WTC11 (cell line): ENCODE data around the gene KISS1R. TPM values are rescaled to one million over a fixed set of nuclear protein-coding genes. Genes with fewer than 3 reads are reported as not detected.

ENCODE experiments used
- ATAC-seq: fragments of 200-7000 bp; cut with Tn5 transposase; 2 replicates; pipeline ENCODE4 v1.10.0; 2021; ENCODE audit warnings: mild to moderate bottlenecking, moderate library complexity
- CTCF ChIA-PET: fragments of 300-600 bp; sonication (Branson Sonifier 250); formaldehyde crosslinking; loops from one replicate; lab custom pipeline; 2021; ENCODE audit warnings: antibody characterized with exemption; lab: Charles Lee
- POLR2A ChIA-PET: fragments of 350-600 bp; sonication (Branson Sonifier 250); formaldehyde crosslinking; loops from one replicate; lab custom pipeline; 2021; ENCODE audit warnings: antibody characterized with exemption; lab: Charles Lee
- DNase-seq: peaks from one replicate; pipeline ENCODE4 v3.0.0; 2021; ENCODE audit warnings: low spot score
- H3K27ac Mint-ChIP-seq: 2 replicates; pipeline ENCODE4 v1.8.0; 2021; ENCODE audit warnings: mixed read lengths
- H3K27me3 Mint-ChIP-seq: 2 replicates; pipeline ENCODE4 v1.8.0; 2021; ENCODE audit warnings: low read depth, mild to moderate bottlenecking, moderate library complexity, mixed read lengths
- H3K36me3 Mint-ChIP-seq: 2 replicates; pipeline ENCODE4 v1.8.0; 2021; ENCODE audit warnings: mixed read lengths
- H3K4me1 Mint-ChIP-seq: 2 replicates; pipeline ENCODE4 v1.8.0; 2022; ENCODE audit warnings: mixed read lengths
- H3K4me3 Mint-ChIP-seq: 2 replicates; pipeline ENCODE4 v1.8.0; 2021; ENCODE audit warnings: mild to moderate bottlenecking, moderate library complexity, mixed read lengths
- H3K9me3 Mint-ChIP-seq: 2 replicates; pipeline ENCODE4 v1.8.0; 2021; ENCODE audit warnings: mixed read lengths
- ETV6 ChIP-seq: sonication (generic); formaldehyde crosslinking; IDR thresholded peaks from 2 replicates; pipeline ENCODE4 v1.8.1; 2022; ENCODE audit warnings: mild to moderate bottlenecking, missing genetic modification reagents
- GTF2I ChIP-seq: fragments of 250-450 bp; sonication (Bioruptor Pico); conservative IDR thresholded peaks from 2 replicates; pipeline ENCODE4 v1.4.0; 2021; ENCODE audit warnings: mild to moderate bottlenecking
- NR3C1 ChIP-seq: sonication (generic); formaldehyde crosslinking; conservative IDR thresholded peaks from 2 replicates; pipeline ENCODE4 v1.8.1; 2023; ENCODE audit warnings: low read depth, mild to moderate bottlenecking, missing genetic modification reagents
- SMAD4 ChIP-seq: sonication (generic); formaldehyde crosslinking; IDR thresholded peaks from 2 replicates; pipeline ENCODE4 v1.8.0; 2022; ENCODE audit warnings: mild to moderate bottlenecking, missing genetic modification reagents
- ZNF121 ChIP-seq: sonication (generic); formaldehyde crosslinking; IDR thresholded peaks from 2 replicates; pipeline ENCODE4 v1.8.0; 2023; ENCODE audit warnings: missing genetic modification reagents
- ZNF263 ChIP-seq: sonication (generic); formaldehyde crosslinking; IDR thresholded peaks from 2 replicates; pipeline ENCODE4 v1.8.1; 2022; ENCODE audit warnings: low read depth, mild to moderate bottlenecking, moderate library complexity, missing genetic modification reagents
- ZNF416 ChIP-seq: fragments of 250-450 bp; sonication (Bioruptor Pico); IDR thresholded peaks from 2 replicates; pipeline ENCODE4 v1.9.0; 2021; ENCODE audit warnings: mild to moderate bottlenecking, inconsistent platforms
- total RNA-seq: library from RNA; stranded (reverse); gene quantifications from 3 replicates; pipeline ENCODE4 v1.2.3, GENCODE V29; 2021
- TF ChIP-seq, protein P1 (sequence below): sonication (generic); formaldehyde crosslinking; IDR thresholded peaks from 2 replicates; pipeline ENCODE4 v1.8.0; 2022; ENCODE audit warnings: mild to moderate bottlenecking, missing genetic modification reagents
- TF ChIP-seq, protein P2 (sequence below): sonication (generic); formaldehyde crosslinking; IDR thresholded peaks from 2 replicates; pipeline ENCODE4 v1.8.1; 2023; ENCODE audit warnings: mild to moderate bottlenecking, missing genetic modification reagents
- TF ChIP-seq, protein P3 (sequence below): sonication (generic); formaldehyde crosslinking; IDR thresholded peaks from 2 replicates; pipeline ENCODE4 v1.8.1; 2023; ENCODE audit warnings: mild to moderate bottlenecking, missing genetic modification reagents, moderate library complexity
- TF ChIP-seq, protein P4 (sequence below): fragments of 250-450 bp; sonication (Bioruptor Pico); IDR thresholded peaks from 2 replicates; pipeline ENCODE4 v1.9.0; 2021; ENCODE audit warnings: mild to moderate bottlenecking
- TF ChIP-seq, protein P5 (sequence below): sonication (generic); formaldehyde crosslinking; IDR thresholded peaks from 2 replicates; pipeline ENCODE4 v1.8.1; 2022; ENCODE audit warnings: low read depth, missing genetic modification reagents, borderline replicate concordance

Gene KISS1R
- total RNA-seq, 1 experiment from 2014 or later: 2.9 TPM

DNA sequence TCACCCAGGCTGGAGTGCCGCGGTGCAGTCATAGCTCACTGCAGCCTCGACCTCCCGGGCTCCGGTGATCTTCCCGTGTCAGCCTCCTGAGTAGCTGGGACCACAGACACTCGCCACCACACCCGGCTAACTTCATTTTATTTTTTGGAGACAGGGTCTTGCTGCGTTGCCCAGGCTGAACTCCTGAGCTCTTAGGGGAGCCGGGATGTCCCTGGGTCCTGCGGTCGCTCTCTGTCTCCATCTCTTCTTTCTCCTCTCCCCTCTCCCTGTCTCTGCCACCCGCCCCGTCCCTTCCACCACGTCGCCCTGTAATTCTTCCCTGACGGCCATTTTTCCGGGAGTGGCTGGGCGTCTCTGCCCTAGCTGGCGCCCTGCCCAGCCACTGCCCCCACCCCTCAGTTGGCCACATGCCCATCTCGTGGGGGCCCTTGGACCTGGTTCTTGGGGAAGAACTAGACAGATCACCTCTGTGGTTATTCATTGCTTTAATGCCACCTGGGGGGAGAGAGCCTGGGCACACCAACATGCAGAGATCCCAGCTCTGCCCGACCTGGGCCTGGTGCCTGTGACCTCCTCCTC lies 27.6 kb downstream of the KISS1R start:
- ChIA-PET CTCF (interaction anchor here (0.8 kb wide), 1 partner anchor 15 kb away, joined by 3 read pairs; no protein-coding TSS in a partner anchor), POLR2A (no interaction called here)
- peak; percentile 60; the same call in 1 of the 2 replicates for TF ChIP-seq ZNF121 (CRISPR knock-in tag)
- TF ChIP-seq, protein P1, sequence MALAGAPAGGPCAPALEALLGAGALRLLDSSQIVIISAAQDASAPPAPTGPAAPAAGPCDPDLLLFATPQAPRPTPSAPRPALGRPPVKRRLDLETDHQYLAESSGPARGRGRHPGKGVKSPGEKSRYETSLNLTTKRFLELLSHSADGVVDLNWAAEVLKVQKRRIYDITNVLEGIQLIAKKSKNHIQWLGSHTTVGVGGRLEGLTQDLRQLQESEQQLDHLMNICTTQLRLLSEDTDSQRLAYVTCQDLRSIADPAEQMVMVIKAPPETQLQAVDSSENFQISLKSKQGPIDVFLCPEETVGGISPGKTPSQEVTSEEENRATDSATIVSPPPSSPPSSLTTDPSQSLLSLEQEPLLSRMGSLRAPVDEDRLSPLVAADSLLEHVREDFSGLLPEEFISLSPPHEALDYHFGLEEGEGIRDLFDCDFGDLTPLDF (CRISPR knock-in tag): no peak
- H3K9me3 Mint-ChIP-seq: no peaks in the 10 kb centered on the region
- H3K27ac Mint-ChIP-seq: 0 out of 2 replicates have a peak overlapping the region, but pooled peaks have one; percentile 36
- no peak overlapping the region for H3K4me3 Mint-ChIP-seq
- no peaks in the 10 kb centered on the region for H3K4me1 Mint-ChIP-seq
- H3K27me3 Mint-ChIP-seq: no peaks in the 10 kb centered on the region
- ATAC-seq (no peak), DNase-seq (no peak)
- peaks cover 23% of the 10 kb centered on the region for H3K36me3 Mint-ChIP-seq

DNA sequence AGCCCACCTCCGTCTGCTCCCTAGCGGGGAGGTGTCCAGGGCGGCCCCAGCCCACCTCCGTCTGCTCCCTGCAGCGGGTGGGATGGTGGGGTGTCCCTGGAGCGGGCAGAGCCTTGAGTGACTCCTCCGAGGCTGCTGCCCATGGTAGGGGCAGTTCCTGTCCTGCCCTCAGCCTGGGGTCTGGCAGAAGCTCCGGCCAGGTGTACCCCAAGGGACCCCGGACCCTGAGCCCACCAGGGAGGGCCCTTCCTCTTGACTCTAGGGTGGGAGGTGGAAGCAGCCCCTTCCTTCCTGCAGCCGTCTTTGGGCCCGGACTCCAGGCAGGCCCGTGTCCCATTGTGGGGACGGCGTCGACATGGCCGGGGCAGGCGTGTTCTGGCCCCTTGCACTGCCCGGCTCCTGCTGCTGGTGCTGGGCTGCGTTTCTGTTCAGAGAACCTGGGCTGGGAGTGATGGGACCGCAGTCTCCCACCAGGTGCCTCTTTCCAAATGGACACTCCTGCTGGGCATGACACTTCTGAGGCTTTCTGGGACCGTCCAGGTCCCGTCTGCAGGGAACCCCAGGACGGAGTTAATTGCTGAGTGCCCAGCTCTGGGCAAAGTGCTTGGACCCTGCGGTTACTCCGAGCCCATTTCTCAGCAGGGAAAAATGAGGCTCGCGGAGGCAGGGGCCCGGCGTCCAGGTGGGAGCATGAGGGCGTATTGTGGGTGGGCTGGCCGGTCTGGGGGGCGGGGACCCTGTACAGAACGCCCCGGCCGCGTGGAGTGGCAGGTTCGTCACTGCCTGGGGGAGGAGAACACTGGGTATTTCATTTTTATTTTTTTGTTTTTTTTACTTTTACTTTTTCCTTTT lies 28.5 kb downstream of the KISS1R start:
- peaks cover 18% of the 10 kb centered on the region for H3K36me3 Mint-ChIP-seq
- no peak overlapping the region for H3K4me3 Mint-ChIP-seq
- POLR2A ChIA-PET: interaction anchor here (0.7 kb wide), 1 partner anchor 321 kb away, joined by 4 read pairs; no protein-coding TSS in a partner anchor
- no peak overlapping the region for H3K27ac Mint-ChIP-seq
- H3K27me3 Mint-ChIP-seq: no peaks in the 10 kb centered on the region
- DNase-seq: no peak
- no peaks in the 10 kb centered on the region for H3K9me3 Mint-ChIP-seq
- no peak for ATAC-seq
- TF ChIP-seq ZNF416 (CRISPR knock-in tag): no peak
- no peak for TF ChIP-seq GTF2I
- no peak for TF ChIP-seq SMAD4 (CRISPR knock-in tag)
- TF ChIP-seq ZNF263: no peak
- TF ChIP-seq, protein P2, sequence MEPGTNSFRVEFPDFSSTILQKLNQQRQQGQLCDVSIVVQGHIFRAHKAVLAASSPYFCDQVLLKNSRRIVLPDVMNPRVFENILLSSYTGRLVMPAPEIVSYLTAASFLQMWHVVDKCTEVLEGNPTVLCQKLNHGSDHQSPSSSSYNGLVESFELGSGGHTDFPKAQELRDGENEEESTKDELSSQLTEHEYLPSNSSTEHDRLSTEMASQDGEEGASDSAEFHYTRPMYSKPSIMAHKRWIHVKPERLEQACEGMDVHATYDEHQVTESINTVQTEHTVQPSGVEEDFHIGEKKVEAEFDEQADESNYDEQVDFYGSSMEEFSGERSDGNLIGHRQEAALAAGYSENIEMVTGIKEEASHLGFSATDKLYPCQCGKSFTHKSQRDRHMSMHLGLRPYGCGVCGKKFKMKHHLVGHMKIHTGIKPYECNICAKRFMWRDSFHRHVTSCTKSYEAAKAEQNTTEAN (CRISPR knock-in tag): no peak
- TF ChIP-seq ETV6 (CRISPR knock-in tag): no peak
- TF ChIP-seq, protein P3, sequence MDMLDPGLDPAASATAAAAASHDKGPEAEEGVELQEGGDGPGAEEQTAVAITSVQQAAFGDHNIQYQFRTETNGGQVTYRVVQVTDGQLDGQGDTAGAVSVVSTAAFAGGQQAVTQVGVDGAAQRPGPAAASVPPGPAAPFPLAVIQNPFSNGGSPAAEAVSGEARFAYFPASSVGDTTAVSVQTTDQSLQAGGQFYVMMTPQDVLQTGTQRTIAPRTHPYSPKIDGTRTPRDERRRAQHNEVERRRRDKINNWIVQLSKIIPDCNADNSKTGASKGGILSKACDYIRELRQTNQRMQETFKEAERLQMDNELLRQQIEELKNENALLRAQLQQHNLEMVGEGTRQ (CRISPR knock-in tag): no peak
- TF ChIP-seq NR3C1 (CRISPR knock-in tag): no peak
- TF ChIP-seq, protein P4, sequence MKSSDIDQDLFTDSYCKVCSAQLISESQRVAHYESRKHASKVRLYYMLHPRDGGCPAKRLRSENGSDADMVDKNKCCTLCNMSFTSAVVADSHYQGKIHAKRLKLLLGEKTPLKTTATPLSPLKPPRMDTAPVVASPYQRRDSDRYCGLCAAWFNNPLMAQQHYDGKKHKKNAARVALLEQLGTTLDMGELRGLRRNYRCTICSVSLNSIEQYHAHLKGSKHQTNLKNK: no peak
- TF ChIP-seq, protein P1 (CRISPR knock-in tag): no peak
- TF ChIP-seq, protein P5, sequence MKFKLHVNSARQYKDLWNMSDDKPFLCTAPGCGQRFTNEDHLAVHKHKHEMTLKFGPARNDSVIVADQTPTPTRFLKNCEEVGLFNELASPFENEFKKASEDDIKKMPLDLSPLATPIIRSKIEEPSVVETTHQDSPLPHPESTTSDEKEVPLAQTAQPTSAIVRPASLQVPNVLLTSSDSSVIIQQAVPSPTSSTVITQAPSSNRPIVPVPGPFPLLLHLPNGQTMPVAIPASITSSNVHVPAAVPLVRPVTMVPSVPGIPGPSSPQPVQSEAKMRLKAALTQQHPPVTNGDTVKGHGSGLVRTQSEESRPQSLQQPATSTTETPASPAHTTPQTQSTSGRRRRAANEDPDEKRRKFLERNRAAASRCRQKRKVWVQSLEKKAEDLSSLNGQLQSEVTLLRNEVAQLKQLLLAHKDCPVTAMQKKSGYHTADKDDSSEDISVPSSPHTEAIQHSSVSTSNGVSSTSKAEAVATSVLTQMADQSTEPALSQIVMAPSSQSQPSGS (CRISPR knock-in tag): no peak
- CTCF ChIA-PET: interaction anchor here (0.9 kb wide), 1 partner anchor 16 kb away, joined by 3 read pairs; no protein-coding TSS in a partner anchor
- no peaks in the 10 kb centered on the region for H3K4me1 Mint-ChIP-seq
